SK-N-SH (cell line): ENCODE results near the gene RAB25.

Source experiments
- CTCF ChIP-seq: fragments of 200-600 bp; sonication (generic); IDR thresholded peaks from 2 replicates; pipeline ENCODE4 v1.6.1; 2017; ENCODE audit warnings: antibody characterized with exemption, mild to moderate bottlenecking, moderate library complexity
- FOXJ3 ChIP-seq: sonication (generic); formaldehyde crosslinking; IDR thresholded peaks from 2 replicates; pipeline ENCODE4 v1.5.1; 2020; ENCODE audit warnings: mild to moderate bottlenecking, missing genetic modification reagents
- GABPA ChIP-seq: IDR thresholded peaks from 2 replicates; pipeline ENCODE4 v1.4.0; 2012; ENCODE audit warnings: low read depth, mild to moderate bottlenecking
- NRF1 ChIP-seq: IDR thresholded peaks from 2 replicates; pipeline ENCODE4 v1.6.1; 2012; ENCODE audit warnings: low read depth, mild to moderate bottlenecking, low read length
- PBX3 ChIP-seq: IDR thresholded peaks from 2 replicates; pipeline ENCODE4; 2012
- SMC3 ChIP-seq: IDR thresholded peaks from 2 replicates; pipeline ENCODE4 v1.6.1; 2012; ENCODE audit warnings: low read depth, low read length, improper control_type of control experiment
- USF1 ChIP-seq: IDR thresholded peaks from 2 replicates; pipeline ENCODE4 v1.4.0; 2012; ENCODE audit warnings: low read depth, borderline replicate concordance

GRCh38 chr1:156075775-156076204 is 14.8 kb downstream of the RAB25 start:
- TF ChIP-seq USF1, result no peak
- no peak for TF ChIP-seq FOXJ3 (CRISPR knock-in tag)
- TF ChIP-seq NRF1, result no peak
- TF ChIP-seq CTCF, result no peak
- TF ChIP-seq PBX3, result no peak
- TF ChIP-seq GABPA, result no peak
- no peak for TF ChIP-seq SMC3
